Skeletal muscle tissue (tissue), 4 donors: Measurements from ENCODE around the gene CRABP2. TPM values are rescaled to one million over a fixed set of nuclear protein-coding genes. Genes with fewer than 3 reads are reported as not detected.

Experiments
- H3K27ac ChIP-seq: one replicate; pipeline ENCODE4 v1.7.0; 2013; ENCODE audit warnings: mild to moderate bottlenecking, low read depth, low read length, inconsistent platforms
- H3K27me3 ChIP-seq, 3 donors: one replicate each; pipeline ENCODE4 v1.7.0; 2013; ENCODE audit warnings: low read length in 3 of 3; ENCODE audit not compliant: control insufficient read depth in 3 of 3, insufficient read depth in 3 of 3
- H3K36me3 ChIP-seq, 3 donors: one replicate each; pipeline ENCODE4 v1.7.0; 2013; ENCODE audit warnings: low read length in 3 of 3; ENCODE audit not compliant: control insufficient read depth in 3 of 3, insufficient read depth in 3 of 3
- H3K4me1 ChIP-seq, 3 donors: one replicate each; pipeline ENCODE4 v1.7.0; 2013; ENCODE audit warnings: low read length in 3 of 3, mild to moderate bottlenecking in 3 of 3; ENCODE audit not compliant: control insufficient read depth in 3 of 3, insufficient read depth in 3 of 3
- H3K4me3 ChIP-seq, 3 donors: one replicate each; pipeline ENCODE4 v1.7.0; 2013; ENCODE audit warnings: low read length in 3 of 3
- H3K9ac ChIP-seq, 3 donors: one replicate each; pipeline ENCODE4 v1.7.0; 2013; ENCODE audit warnings: low read length in 3 of 3, mild to moderate bottlenecking in 3 of 3, moderate library complexity in 2 of 3, low read depth in 1 of 3
- H3K9me3 ChIP-seq, 3 donors: one replicate each; pipeline ENCODE4 v1.7.0; 2013; ENCODE audit warnings: low read length in 3 of 3; ENCODE audit not compliant: control insufficient read depth in 3 of 3
- total RNA-seq: library from RNA; depleted of rRNA; stranded (reverse); fragments of >200 nt; gene quantifications from one replicate; pipeline ENCODE4 v1.2.3, GENCODE V29; 2014
- donor health status: Osteomylitis.

CRABP2 gene
- total RNA-seq, 1 donor from 2014 or later, result 57.4 TPM

- Histone ChIP-seq H3K27ac (no peak overlapping the region), H3K36me3 (no peaks in the 10 kb centered on the region), H3K27me3 (peaks cover 8 to 22% (median 21%) of the 10 kb centered on the region in 3 donors), H3K4me1 (peaks cover 17 to 35% (median 22%) of the 10 kb centered on the region in 3 donors), H3K9me3 (no peaks in the 10 kb centered on the region), H3K4me3 (no peak overlapping the region), H3K9ac (no peak overlapping the region)
These were observed 12.2 kb downstream of the CRABP2 start for GRCh38 chr1:156692925-156693847.

GRCh38 chr1:156692441-156692924 lies 12.9 kb downstream of the CRABP2 start:
- no peak overlapping the region for H3K27ac ChIP-seq

GRCh38 chr1:156691665-156692440 lies 13.5 kb downstream of the CRABP2 start:
- no peaks in the 10 kb centered on the region for H3K36me3 ChIP-seq
- no peak overlapping the region for H3K4me3 ChIP-seq
- H3K9ac ChIP-seq, result no peak overlapping the region
- H3K9me3 ChIP-seq, result no peaks in the 10 kb centered on the region
- no peak overlapping the region for H3K27ac ChIP-seq
- peaks cover 17 to 35% (median 22%) of the 10 kb centered on the region in 3 donors for H3K4me1 ChIP-seq
- peaks cover 8 to 22% (median 21%) of the 10 kb centered on the region in 3 donors for H3K27me3 ChIP-seq

More at GRCh38 chr1:156692441-156692924, 12.9 kb downstream of the CRABP2 start:
- Histone ChIP-seq H3K27me3 (peaks cover 8 to 22% (median 21%) of the 10 kb centered on the region in 3 donors), H3K4me1 (peaks cover 17 to 35% (median 22%) of the 10 kb centered on the region in 3 donors), H3K4me3 (no peak overlapping the region), H3K9ac (no peak overlapping the region), H3K36me3 (no peaks in the 10 kb centered on the region), H3K9me3 (no peaks in the 10 kb centered on the region)

GRCh38 chr1:156691191-156691590 lies 14.2 kb downstream of the CRABP2 start:
- Histone ChIP-seq H3K27ac (no peak overlapping the region), H3K4me1 (peaks cover 17 to 35% (median 22%) of the 10 kb centered on the region in 3 donors), H3K4me3 (no peak overlapping the region), H3K36me3 (no peaks in the 10 kb centered on the region), H3K27me3 (peaks cover 8 to 22% (median 21%) of the 10 kb centered on the region in 3 donors), H3K9ac (no peak overlapping the region), H3K9me3 (no peaks in the 10 kb centered on the region)

- Histone ChIP-seq H3K27me3 (peaks cover 8 to 22% (median 21%) of the 10 kb centered on the region in 3 donors), H3K9ac (peak overlapping the region in 1 of 3 donors; percentile 70), H3K4me1 (peaks cover 17 to 35% (median 22%) of the 10 kb centered on the region in 3 donors), H3K36me3 (no peaks in the 10 kb centered on the region), H3K4me3 (no peak overlapping the region), H3K9me3 (no peaks in the 10 kb centered on the region), H3K27ac (no peak overlapping the region)
These were observed 14.7 kb downstream of the CRABP2 start for GRCh38 chr1:156690675-156691036.

- no peaks in the 10 kb centered on the region for H3K36me3 ChIP-seq
- peak overlapping the region; percentile 25 for H3K27ac ChIP-seq
- H3K4me1 ChIP-seq, result peaks cover 17 to 35% (median 22%) of the 10 kb centered on the region in 3 donors
- H3K27me3 ChIP-seq, result peaks cover 8 to 22% (median 21%) of the 10 kb centered on the region in 3 donors
- peak overlapping the region in 2 of 3 donors; percentile 56 to 70 for H3K9ac ChIP-seq
- no peaks in the 10 kb centered on the region for H3K9me3 ChIP-seq
- H3K4me3 ChIP-seq, result peak overlapping the region in 2 of 3 donors; percentile 66 to 73
These were observed 15.3 kb downstream of the CRABP2 start for GRCh38 chr1:156689953-156690674.

GRCh38 chr1:156689035-156689952 lies 16.1 kb downstream of the CRABP2 start:
- peaks cover 8 to 25% (median 24%) of the 10 kb centered on the region in 3 donors for H3K27me3 ChIP-seq
- peak overlapping the region; percentile 57 to 73 (median 66) for H3K4me3 ChIP-seq
- peaks cover 17 to 35% (median 22%) of the 10 kb centered on the region in 3 donors for H3K4me1 ChIP-seq

GRCh38 chr1:156684227-156684782 lies 21.1 kb downstream of the CRABP2 start:
- peaks cover 0 to 10% (median 9%) of the 10 kb centered on the region in 3 donors for H3K27me3 ChIP-seq
- H3K4me3 ChIP-seq, result no peak overlapping the region
- no peak overlapping the region for H3K9ac ChIP-seq
- H3K36me3 ChIP-seq, result no peaks in the 10 kb centered on the region
- no peaks in the 10 kb centered on the region for H3K9me3 ChIP-seq
- H3K4me1 ChIP-seq, result peaks cover 4 to 6% (median 4%) of the 10 kb centered on the region in 3 donors
- no peak overlapping the region for H3K27ac ChIP-seq

More at GRCh38 chr1:156689035-156689952, 16.1 kb downstream of the CRABP2 start:
- Histone ChIP-seq H3K9ac (peak overlapping the region; percentile 30 to 70 (median 56)), H3K36me3 (no peaks in the 10 kb centered on the region), H3K9me3 (no peaks in the 10 kb centered on the region), H3K27ac (peak overlapping the region; percentile 25)
